Measurements from ENCODE around the gene SYTL3. TPM values are rescaled to one million over a fixed set of nuclear protein-coding genes. Genes with fewer than 3 reads are reported as not detected.

SYTL3 gene
- total RNA-seq, 2 experiments from 2014 or later = 151 to 163 TPM

DNA sequence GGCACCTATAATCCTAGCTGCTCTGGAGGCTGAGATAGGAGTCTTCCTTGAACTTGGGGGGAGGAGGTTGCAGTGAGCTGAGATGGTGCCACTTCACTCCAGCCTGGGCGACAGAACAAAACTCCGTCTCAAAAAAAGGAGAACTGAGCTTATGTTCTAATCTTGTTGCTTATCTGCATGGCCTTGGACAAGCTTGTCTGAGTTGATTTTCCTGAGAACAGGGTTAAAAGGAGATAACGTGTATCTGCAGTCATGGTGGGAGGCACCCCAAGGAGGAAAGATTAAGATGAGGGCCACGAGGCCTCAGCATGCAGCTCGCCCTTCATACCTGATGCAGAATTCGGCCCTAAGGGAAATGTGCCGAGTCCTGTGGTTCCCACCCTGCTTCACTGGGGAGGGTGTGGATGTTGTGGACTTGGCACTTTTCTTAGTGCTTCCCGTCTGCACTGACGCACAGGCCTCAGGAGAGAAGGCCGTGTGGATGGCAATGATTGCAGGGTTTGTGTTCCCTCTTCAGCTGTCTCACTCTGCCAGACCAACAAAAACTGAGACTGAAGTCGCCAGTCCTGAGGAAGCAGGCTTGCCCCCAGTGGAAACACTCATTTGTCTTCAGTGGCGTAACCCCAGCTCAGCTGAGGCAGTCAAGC lies 113.1 kb downstream of the SYTL3 start:
- H3K4me3 Mint-ChIP-seq = no peak overlapping the region
- CTCF ChIA-PET = interaction anchor here (0.9 to 1.9 kb wide), 6 partner anchors 9 to 542 kb away, joined by 3 to 5 read pairs (median 4); no protein-coding TSS in a partner anchor
- H3K36me3 Mint-ChIP-seq (ENCODE audit: low read depth) = peaks cover 62% of the 10 kb centered on the region
- intact Hi-C loops (cut with micrococcal nuclease) = no loop called here
- TF ChIP-seq, protein P1, sequence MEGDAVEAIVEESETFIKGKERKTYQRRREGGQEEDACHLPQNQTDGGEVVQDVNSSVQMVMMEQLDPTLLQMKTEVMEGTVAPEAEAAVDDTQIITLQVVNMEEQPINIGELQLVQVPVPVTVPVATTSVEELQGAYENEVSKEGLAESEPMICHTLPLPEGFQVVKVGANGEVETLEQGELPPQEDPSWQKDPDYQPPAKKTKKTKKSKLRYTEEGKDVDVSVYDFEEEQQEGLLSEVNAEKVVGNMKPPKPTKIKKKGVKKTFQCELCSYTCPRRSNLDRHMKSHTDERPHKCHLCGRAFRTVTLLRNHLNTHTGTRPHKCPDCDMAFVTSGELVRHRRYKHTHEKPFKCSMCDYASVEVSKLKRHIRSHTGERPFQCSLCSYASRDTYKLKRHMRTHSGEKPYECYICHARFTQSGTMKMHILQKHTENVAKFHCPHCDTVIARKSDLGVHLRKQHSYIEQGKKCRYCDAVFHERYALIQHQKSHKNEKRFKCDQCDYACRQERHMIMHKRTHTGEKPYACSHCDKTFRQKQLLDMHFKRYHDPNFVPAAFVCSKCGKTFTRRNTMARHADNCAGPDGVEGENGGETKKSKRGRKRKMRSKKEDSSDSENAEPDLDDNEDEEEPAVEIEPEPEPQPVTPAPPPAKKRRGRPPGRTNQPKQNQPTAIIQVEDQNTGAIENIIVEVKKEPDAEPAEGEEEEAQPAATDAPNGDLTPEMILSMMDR (IDR thresholded peaks at IDR 0.05) = no peak
- H3K4me1 Mint-ChIP-seq (ENCODE audit: low read depth) = peaks cover 3% of the 10 kb centered on the region
- ATAC-seq (no peak), DNase-seq (no peak)
- H3K27ac Mint-ChIP-seq = peak overlapping the region; percentile 38
- POLR2A ChIA-PET = interaction anchor here (0.8 to 3.2 kb wide), 7 partner anchors 9 to 61 kb away, joined by 3 to 14 read pairs (median 6); no protein-coding TSS in a partner anchor
- no peaks in the 10 kb centered on the region for H3K27me3 Mint-ChIP-seq
- H3K9me3 Mint-ChIP-seq = no peaks in the 10 kb centered on the region

DNA sequence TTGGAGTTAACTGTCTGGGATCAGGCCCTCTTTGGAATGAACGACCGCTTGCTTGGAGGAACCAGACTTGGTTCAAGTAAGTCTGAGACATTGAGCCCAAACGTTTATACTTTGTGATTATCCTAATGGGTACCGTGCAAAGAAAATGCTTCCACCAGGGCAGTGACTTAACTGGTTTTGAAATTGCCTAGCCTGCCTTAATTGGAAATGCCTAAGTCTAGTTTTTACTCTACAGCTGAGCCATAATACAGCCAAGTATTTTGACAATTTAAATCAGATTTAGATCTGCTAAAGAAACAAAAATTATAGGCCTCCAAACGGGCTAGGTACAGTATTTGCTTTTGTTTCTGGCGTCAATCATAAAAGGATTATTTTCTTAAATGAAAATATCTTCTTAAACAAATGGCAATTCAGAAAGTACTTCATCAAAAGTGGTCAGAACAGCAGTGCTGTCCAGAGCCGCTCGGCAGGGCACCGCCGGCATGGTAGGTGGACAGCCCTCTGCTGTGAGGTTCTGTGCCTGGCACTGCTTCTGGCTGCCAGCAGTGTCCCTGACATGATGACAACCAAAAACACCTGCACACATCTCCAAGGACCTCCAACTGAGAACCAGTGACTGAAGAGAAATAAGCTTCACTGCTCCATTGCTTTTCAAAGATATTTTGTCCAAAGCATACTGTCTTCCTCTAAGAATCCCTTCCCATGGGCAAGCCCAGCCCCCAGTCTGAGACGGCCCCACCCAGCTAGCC lies 113.8 kb downstream of the SYTL3 start:
- intact Hi-C loops (cut with micrococcal nuclease) = no loop called here
- DNase-seq (no peak), ATAC-seq (no peak)
- H3K36me3 Mint-ChIP-seq (ENCODE audit: low read depth) = peaks cover 64% of the 10 kb centered on the region
- CTCF ChIA-PET = interaction anchor here (0.9 to 1.9 kb wide), 6 partner anchors 9 to 542 kb away, joined by 3 to 5 read pairs (median 4); no protein-coding TSS in a partner anchor
- no peaks in the 10 kb centered on the region for H3K9me3 Mint-ChIP-seq
- H3K27ac Mint-ChIP-seq = peak overlapping the region; percentile 75
- TF ChIP-seq, protein P1 (IDR thresholded peaks at IDR 0.05) = no peak
- H3K4me3 Mint-ChIP-seq = no peak overlapping the region
- H3K27me3 Mint-ChIP-seq = no peaks in the 10 kb centered on the region
- POLR2A ChIA-PET = interaction anchor here (0.8 to 3.2 kb wide), 9 partner anchors 9 to 62 kb away, joined by 3 to 14 read pairs (median 5); no protein-coding TSS in a partner anchor
- H3K4me1 Mint-ChIP-seq (ENCODE audit: low read depth) = peaks cover 6% of the 10 kb centered on the region

DNA sequence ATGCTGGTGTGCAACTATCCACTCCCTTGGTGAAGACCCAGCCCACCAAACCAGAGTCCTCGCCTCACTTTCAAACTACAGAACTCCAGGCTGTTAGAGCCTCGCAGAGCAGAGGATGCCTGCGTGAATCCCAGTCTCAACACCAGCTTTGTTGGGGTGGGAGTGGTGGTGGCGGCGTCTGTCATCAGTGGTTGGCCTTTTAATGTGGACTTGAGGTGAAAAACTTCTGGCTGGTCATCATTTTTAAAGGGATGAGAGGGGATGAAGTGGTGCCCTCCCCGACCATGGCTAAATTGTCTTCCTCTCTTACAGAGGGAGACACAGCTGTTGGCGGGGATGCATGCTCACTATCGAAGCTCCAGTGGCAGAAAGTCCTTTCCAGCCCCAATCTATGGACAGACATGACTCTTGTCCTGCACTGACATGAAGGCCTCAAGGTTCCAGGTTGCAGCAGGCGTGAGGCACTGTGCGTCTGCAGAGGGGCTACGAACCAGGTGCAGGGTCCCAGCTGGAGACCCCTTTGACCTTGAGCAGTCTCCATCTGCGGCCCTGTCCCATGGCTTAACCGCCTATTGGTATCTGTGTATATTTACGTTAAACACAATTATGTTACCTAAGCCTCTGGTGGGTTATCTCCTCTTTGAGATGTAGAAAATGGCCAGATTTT lies 114.5 kb downstream of the SYTL3 start:
- no peaks in the 10 kb centered on the region for H3K27me3 Mint-ChIP-seq
- DNase-seq (no peak), ATAC-seq (no peak)
- intact Hi-C loops (cut with micrococcal nuclease) = no loop called here
- ChIA-PET POLR2A (interaction anchor here (0.7 to 3.2 kb wide), 8 partner anchors 8 to 362 kb away, joined by 3 to 14 read pairs (median 4); no protein-coding TSS in a partner anchor), CTCF (interaction anchor here (1.2 kb wide), 1 partner anchor 8 kb away, joined by 4 read pairs; no protein-coding TSS in a partner anchor)
- H3K4me3 Mint-ChIP-seq = no peak overlapping the region
- H3K9me3 Mint-ChIP-seq = no peaks in the 10 kb centered on the region
- peak overlapping the region; percentile 75 for H3K27ac Mint-ChIP-seq
- peaks cover 6% of the 10 kb centered on the region for H3K4me1 Mint-ChIP-seq (ENCODE audit: low read depth)
- H3K36me3 Mint-ChIP-seq (ENCODE audit: low read depth) = peaks cover 64% of the 10 kb centered on the region
- TF ChIP-seq, protein P1 (IDR thresholded peaks at IDR 0.05) = no peak

DNA sequence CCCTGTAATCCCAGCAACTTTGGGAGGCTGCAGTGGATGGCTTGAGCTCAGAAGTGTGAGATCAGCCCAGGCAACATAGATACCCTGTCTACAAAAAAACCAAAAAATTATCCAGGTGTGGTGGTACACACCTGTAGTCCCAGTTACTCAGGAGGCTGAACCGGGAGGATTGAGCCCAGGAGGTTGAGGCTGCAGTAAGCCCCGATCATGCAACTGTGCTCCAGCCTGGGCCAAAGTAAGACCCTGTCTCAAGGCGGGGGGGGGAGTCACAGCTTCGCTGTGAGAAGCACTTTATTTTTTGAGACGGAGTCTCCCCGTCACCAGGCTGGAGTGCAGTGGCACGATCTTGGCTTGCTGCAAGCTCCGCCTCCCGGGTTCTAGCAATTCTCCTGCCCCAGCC lies 115.1 kb downstream of the SYTL3 start:
- H3K27ac Mint-ChIP-seq = peak overlapping the region; percentile 75
- H3K4me3 Mint-ChIP-seq = no peak overlapping the region
- no peaks in the 10 kb centered on the region for H3K27me3 Mint-ChIP-seq
- TF ChIP-seq, protein P1 (IDR thresholded peaks at IDR 0.05) = no peak
- no peak for DNase-seq
- CTCF ChIA-PET = interaction anchor here (0.8 to 1.0 kb wide), 2 partner anchors 29 to 60 kb away, joined by 3 read pairs; no protein-coding TSS in a partner anchor
- POLR2A ChIA-PET = interaction anchor here (0.7 to 3.2 kb wide), 8 partner anchors 8 to 361 kb away, joined by 3 to 14 read pairs (median 4); no protein-coding TSS in a partner anchor
- peaks cover 8% of the 10 kb centered on the region for H3K4me1 Mint-ChIP-seq (ENCODE audit: low read depth)
- peaks cover 67% of the 10 kb centered on the region for H3K36me3 Mint-ChIP-seq (ENCODE audit: low read depth)
- H3K9me3 Mint-ChIP-seq = no peaks in the 10 kb centered on the region
- no peak for ATAC-seq
- intact Hi-C loops (cut with micrococcal nuclease) = no loop called here
